Stomach smooth muscle (tissue), 2 donors: Measurements from ENCODE around the gene SLCO3A1.
A peak's percentile ranks its signal among the peaks of the same experiment; 100 is the strongest.
"Not testable (repeated sequence)": the region's sequence is repeated elsewhere in the genome, so short reads cannot be mapped to it uniquely, and the experiment has no call there.

Experiments used
- H3K27ac ChIP-seq: one replicate; pipeline ENCODE4 v1.7.0; 2013; ENCODE audit warnings: mild to moderate bottlenecking, low read length, inconsistent platforms
- H3K27me3 ChIP-seq, 2 donors: one replicate each; pipeline ENCODE4 v1.7.0; 2013; ENCODE audit warnings: low read length in 2 of 2; ENCODE audit not compliant: insufficient read depth in 2 of 2, control insufficient read depth in 1 of 2
- H3K36me3 ChIP-seq, 2 donors: one replicate each; pipeline ENCODE4 v1.7.0; 2013; ENCODE audit warnings: low read length in 2 of 2; ENCODE audit not compliant: control insufficient read depth in 2 of 2, insufficient read depth in 2 of 2
- H3K4me1 ChIP-seq: one replicate; pipeline ENCODE4 v1.7.0; 2013; ENCODE audit warnings: low read length; ENCODE audit not compliant: control insufficient read depth, insufficient read depth
- H3K4me3 ChIP-seq, 2 donors: one replicate each; pipeline ENCODE4 v1.7.0; 2013; ENCODE audit warnings: low read length in 2 of 2
- H3K9ac ChIP-seq, 2 donors: one replicate each; pipeline ENCODE4 v1.7.0; 2013; ENCODE audit warnings: low read length in 2 of 2, mild to moderate bottlenecking in 1 of 2
- H3K9me3 ChIP-seq, 2 donors: one replicate each; pipeline ENCODE4 v1.7.0; 2013; ENCODE audit warnings: low read length in 2 of 2; ENCODE audit not compliant: control insufficient read depth in 2 of 2
- donor health status: healthy.
- donor health status: Pancreatic carcinoma.

Gene SLCO3A1

DNA sequence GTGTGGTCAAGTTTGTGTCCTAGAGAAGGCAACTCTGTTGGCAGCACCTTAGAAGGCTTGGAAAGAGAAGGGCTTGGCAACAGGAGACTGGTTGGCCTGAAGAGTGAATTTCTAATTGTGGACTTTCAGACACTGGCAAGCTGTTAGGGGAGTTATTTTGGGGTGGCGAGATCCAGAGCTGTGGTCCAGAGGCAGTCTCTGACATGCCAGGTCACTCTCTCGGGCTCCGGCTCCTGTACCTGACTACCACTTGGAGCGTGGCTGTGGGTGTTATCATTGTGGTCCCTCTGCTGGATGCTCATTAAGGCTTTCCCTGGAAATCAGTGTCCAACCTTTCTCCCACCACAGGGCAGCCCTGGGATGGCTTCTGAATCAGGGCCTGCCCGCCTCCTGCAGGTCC lies 209.0 kb downstream of the SLCO3A1 start:
- Histone ChIP-seq H3K9ac (no peak overlapping the region), H3K36me3 (no peaks in the 10 kb centered on the region), H3K27me3 (no peaks in the 10 kb centered on the region), H3K4me1 (no peaks in the 10 kb centered on the region), H3K9me3 (no peaks in the 10 kb centered on the region), H3K27ac (no peak overlapping the region), H3K4me3 (no peak overlapping the region)

DNA sequence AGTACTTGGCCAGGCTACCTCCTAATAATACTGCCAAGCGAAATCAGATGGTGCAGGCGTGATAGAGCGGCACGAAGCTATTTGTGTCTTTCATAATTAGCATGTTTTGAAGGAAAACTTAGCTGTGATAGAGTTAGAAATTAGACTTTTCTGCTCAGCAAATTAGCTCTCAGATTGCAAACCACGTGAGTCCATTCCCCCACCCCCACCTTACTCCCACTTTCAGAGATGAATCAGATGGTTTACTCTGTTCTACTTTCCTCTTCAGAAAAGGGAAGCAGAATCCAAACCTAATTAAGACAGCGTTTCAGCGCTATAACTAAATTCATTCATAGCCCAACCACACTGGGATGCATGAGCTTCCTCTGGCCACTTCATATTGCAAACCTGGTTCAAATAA lies 214.6 kb downstream of the SLCO3A1 start:
- H3K9me3 ChIP-seq, result no peaks in the 10 kb centered on the region
- no peak overlapping the region for H3K27ac ChIP-seq
- peaks cover 4% of the 10 kb centered on the region for H3K4me1 ChIP-seq
- no peak overlapping the region for H3K9ac ChIP-seq
- H3K4me3 ChIP-seq, result no peak overlapping the region
- H3K36me3 ChIP-seq, result no peaks in the 10 kb centered on the region
- H3K27me3 ChIP-seq, result no peaks in the 10 kb centered on the region

GRCh38 chr15:92069308-92070250 lies 216.1 kb downstream of the SLCO3A1 start:
- H3K4me3 ChIP-seq, result peak overlapping the region in 1 of 2 donors; percentile 15
- H3K27ac ChIP-seq, result no peak overlapping the region
- peak overlapping the region in 1 of 2 donors; percentile 2 for H3K9ac ChIP-seq
- no peaks in the 10 kb centered on the region for H3K36me3 ChIP-seq
- H3K9me3 ChIP-seq, result no peaks in the 10 kb centered on the region
- H3K4me1 ChIP-seq, result peaks cover 7% of the 10 kb centered on the region
- no peaks in the 10 kb centered on the region for H3K27me3 ChIP-seq

DNA sequence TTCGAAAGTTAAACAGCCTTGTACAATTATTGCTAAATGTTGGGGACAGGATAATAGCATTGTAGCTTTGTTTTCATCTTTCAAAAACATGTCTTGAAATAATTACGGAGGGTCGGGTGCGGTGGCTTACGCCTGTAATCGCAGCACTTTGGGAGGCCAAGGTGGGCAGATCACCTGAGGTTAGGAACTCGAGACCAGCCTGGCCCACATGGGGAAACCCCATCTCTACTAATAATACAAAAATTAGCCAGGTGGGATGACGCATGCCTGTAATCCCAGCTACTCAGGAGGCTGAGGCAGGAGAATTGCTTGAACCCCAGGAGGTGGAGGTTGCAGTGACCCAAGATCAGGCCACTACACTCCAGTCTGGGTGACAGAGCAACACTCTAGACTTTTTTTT lies 216.7 kb downstream of the SLCO3A1 start:
- H3K9me3 ChIP-seq, H3K27me3 ChIP-seq, H3K27ac ChIP-seq, H3K4me3 ChIP-seq, H3K36me3 ChIP-seq, H3K9ac ChIP-seq: not testable (repeated sequence)
- H3K4me1 ChIP-seq, result peaks cover 11% of the 10 kb centered on the region

DNA sequence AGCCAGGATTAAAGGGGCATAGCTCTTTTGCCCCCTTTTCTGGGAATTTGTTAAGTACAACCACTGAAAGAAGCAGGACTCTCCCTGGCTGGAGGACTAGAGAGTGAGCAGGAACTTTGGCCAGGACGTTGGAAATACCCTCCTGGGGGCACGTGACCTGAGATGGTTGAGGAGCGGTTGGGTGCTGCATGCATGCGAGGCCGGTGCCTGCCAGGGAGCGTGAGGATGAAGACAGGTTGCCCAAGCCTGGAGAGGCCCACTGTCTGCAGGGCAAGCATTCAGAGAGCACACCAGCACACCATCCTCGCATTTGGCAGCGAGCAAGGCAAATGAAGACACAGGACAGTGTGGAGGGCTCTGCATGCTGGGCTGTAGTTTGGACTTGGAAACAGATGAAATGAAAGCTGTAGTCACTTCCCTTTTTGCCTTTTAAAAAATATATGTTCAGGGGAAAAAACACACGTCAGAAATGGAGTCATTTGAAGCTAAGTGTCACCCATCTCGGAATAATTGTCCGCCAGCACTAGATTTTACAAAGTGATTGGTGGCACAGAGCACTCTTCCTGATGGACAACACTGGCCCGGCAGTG lies 217.6 kb downstream of the SLCO3A1 start:
- peaks cover 14% of the 10 kb centered on the region for H3K4me1 ChIP-seq
- H3K27me3 ChIP-seq, result no peaks in the 10 kb centered on the region
- H3K27ac ChIP-seq, result no peak overlapping the region
- no peak overlapping the region for H3K9ac ChIP-seq
- no peaks in the 10 kb centered on the region for H3K9me3 ChIP-seq
- H3K36me3 ChIP-seq, result no peaks in the 10 kb centered on the region
- H3K4me3 ChIP-seq, result no peak overlapping the region

- Histone ChIP-seq H3K36me3 (no peaks in the 10 kb centered on the region), H3K4me3 (no peak overlapping the region), H3K27ac (no peak overlapping the region), H3K27me3 (no peaks in the 10 kb centered on the region), H3K9ac (no peak overlapping the region), H3K4me1 (peaks cover 17% of the 10 kb centered on the region), H3K9me3 (no peaks in the 10 kb centered on the region)
Measured at GRCh38 chr15:92073044-92073785, 219.7 kb downstream of the SLCO3A1 start.

- Histone ChIP-seq H3K36me3 (no peaks in the 10 kb centered on the region), H3K27ac (no peak overlapping the region), H3K27me3 (no peaks in the 10 kb centered on the region), H3K9ac (no peak overlapping the region), H3K4me1 (peaks cover 17% of the 10 kb centered on the region), H3K4me3 (no peak overlapping the region), H3K9me3 (no peaks in the 10 kb centered on the region)
Measured at GRCh38 chr15:92074101-92074500, 220.6 kb downstream of the SLCO3A1 start.

DNA sequence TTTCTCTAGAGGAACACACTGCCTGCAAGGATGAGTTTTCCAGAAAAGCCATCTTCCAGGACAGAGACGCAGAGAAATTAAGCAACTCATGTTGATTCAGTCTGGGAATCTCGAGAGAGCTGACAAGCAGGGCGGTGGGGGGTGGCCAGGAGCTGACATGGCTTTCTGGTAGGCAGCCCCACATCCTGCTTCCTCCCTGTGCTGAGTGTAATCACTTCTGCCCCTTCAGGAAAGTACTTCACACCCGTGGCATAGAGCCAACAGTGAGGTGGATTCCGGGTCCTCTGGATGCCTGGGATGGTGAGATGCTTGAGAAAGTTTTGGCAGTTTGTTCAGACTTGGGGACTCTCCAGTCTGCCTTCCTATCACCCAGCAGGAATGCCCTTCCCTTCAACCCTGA lies 221.1 kb downstream of the SLCO3A1 start:
- H3K36me3 ChIP-seq, result no peaks in the 10 kb centered on the region
- H3K9me3 ChIP-seq, result no peaks in the 10 kb centered on the region
- no peaks in the 10 kb centered on the region for H3K27me3 ChIP-seq
- no peak overlapping the region for H3K9ac ChIP-seq
- H3K4me1 ChIP-seq, result peaks cover 13% of the 10 kb centered on the region
- H3K27ac ChIP-seq, result no peak overlapping the region
- no peak overlapping the region for H3K4me3 ChIP-seq

DNA sequence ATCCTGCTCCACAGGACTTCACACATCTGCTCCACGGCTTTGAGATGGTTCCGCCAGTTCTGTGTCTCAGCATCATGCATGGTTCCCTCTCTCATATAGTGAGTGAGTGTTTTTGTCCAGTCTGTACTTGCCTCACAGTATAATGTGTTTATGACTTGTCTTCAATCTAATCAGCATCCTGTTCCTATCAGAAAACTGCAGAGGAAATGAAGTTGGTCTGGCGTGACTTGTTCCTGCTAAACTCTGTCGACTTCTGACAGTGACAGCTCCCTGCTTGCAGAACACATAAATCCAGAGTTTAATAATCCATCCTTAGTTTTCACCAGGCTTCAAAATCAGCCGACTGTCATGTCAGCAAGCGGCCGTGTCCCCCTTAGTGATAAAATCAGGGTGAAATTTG lies 222.3 kb downstream of the SLCO3A1 start:
- Histone ChIP-seq H3K27me3 (no peaks in the 10 kb centered on the region), H3K9ac (no peak overlapping the region), H3K9me3 (no peaks in the 10 kb centered on the region), H3K4me1 (peaks cover 13% of the 10 kb centered on the region), H3K27ac (no peak overlapping the region), H3K36me3 (no peaks in the 10 kb centered on the region), H3K4me3 (no peak overlapping the region)

GRCh38 chr15:92076541-92076940 lies 223.0 kb downstream of the SLCO3A1 start:
- Histone ChIP-seq H3K36me3 (no peaks in the 10 kb centered on the region), H3K4me3 (no peak overlapping the region), H3K9me3 (no peaks in the 10 kb centered on the region), H3K9ac (no peak overlapping the region), H3K27ac (no peak overlapping the region), H3K4me1 (peaks cover 13% of the 10 kb centered on the region), H3K27me3 (no peaks in the 10 kb centered on the region)
